Forelimb muscle (tissue), 1 donor: ENCODE results near the gene TNFSF11. TPM values are rescaled to one million over a fixed set of nuclear protein-coding genes. Genes with fewer than 3 reads are reported as not detected.

Source experiments
- DNase-seq: peaks from one replicate; pipeline ENCODE4 v3.0.0-alpha.2; 2013; ENCODE audit warnings: low read depth
- polyA plus RNA-seq: library from polyadenylated mRNA; unstranded; fragments of 120-200 nt; gene quantifications from one replicate; pipeline ENCODE4 v1.2.1, GENCODE V29; 2013; ENCODE audit not compliant: insufficient read length

The TNFSF11 gene
- polyA plus RNA-seq, 1 donor: not detected

- no peak for DNase-seq
Measured at GRCh38 chr13:42610649-42611048, 36.7 kb downstream of the TNFSF11 start.

- no peak for DNase-seq
Measured at GRCh38 chr13:42611086-42611779, 37.3 kb downstream of the TNFSF11 start.

- DNase-seq: no peak
Measured at GRCh38 chr13:42612021-42612765, 38.2 kb downstream of the TNFSF11 start.

GRCh38 chr13:42614436-42615035, 40.6 kb downstream of the TNFSF11 start:
- no peak for DNase-seq

GRCh38 chr13:42615691-42616090, 41.7 kb downstream of the TNFSF11 start:
- DNase-seq: no peak

- DNase-seq: no peak
Measured at GRCh38 chr13:42617221-42617620, 43.3 kb downstream of the TNFSF11 start.

- DNase-seq: no peak
Measured at GRCh38 chr13:42623916-42624315, 50.0 kb downstream of the TNFSF11 start.

GRCh38 chr13:42625611-42626010, 51.7 kb downstream of the TNFSF11 start:
- no peak for DNase-seq

GRCh38 chr13:42626176-42626860, 52.4 kb downstream of the TNFSF11 start:
- DNase-seq: peak; percentile 74

- DNase-seq: no peak
Measured at GRCh38 chr13:42628666-42629065, 54.7 kb downstream of the TNFSF11 start.

- DNase-seq: no peak
Measured at GRCh38 chr13:42631181-42631580, 57.2 kb downstream of the TNFSF11 start.

- no peak for DNase-seq
Measured at GRCh38 chr13:42633495-42633894, 59.5 kb downstream of the TNFSF11 start.

- no peak for DNase-seq
Measured at GRCh38 chr13:42638101-42638500, 64.1 kb downstream of the TNFSF11 start.

- no peak for DNase-seq
Measured at GRCh38 chr13:42638886-42639285, 64.9 kb downstream of the TNFSF11 start.

- no peak for DNase-seq
Measured at GRCh38 chr13:42643076-42643475, 69.1 kb downstream of the TNFSF11 start.

- DNase-seq: no peak
Measured at GRCh38 chr13:42644841-42645240, 70.9 kb downstream of the TNFSF11 start.

GRCh38 chr13:42645717-42646116, 71.8 kb downstream of the TNFSF11 start:
- DNase-seq: no peak

GRCh38 chr13:42649141-42649540, 75.2 kb downstream of the TNFSF11 start:
- no peak for DNase-seq

- no peak for DNase-seq
Measured at GRCh38 chr13:42649831-42650230, 75.9 kb downstream of the TNFSF11 start.

GRCh38 chr13:42650506-42650905, 76.6 kb downstream of the TNFSF11 start:
- DNase-seq: no peak

- no peak for DNase-seq
Measured at GRCh38 chr13:42651936-42652641, 78.1 kb downstream of the TNFSF11 start.
